Stimulated activated CD8-positive, alpha-beta memory T cell treated with anti-CD3 and anti-CD28 coated beads, Interleukin-12 subunit alpha, Interleukin-12 subunit beta, amount 100 ng/mL, for 4 hours (primary cell): ENCODE results near the gene NDUFB4.
"Not testable (repeated sequence)": the region's sequence is repeated elsewhere in the genome, so short reads cannot be mapped to it uniquely, and the experiment has no call there.

ENCODE experiments used
- DNase-seq: peaks from one replicate; pipeline ENCODE4 v3.0.0-alpha.2; 2020; ENCODE audit warnings: low read depth

NDUFB4 gene

GRCh38 chr3:120637851-120638559, 41.9 kb downstream of the NDUFB4 start:
- DNase-seq = no peak

GRCh38 chr3:120638820-120639219, 42.7 kb downstream of the NDUFB4 start:
- DNase-seq = not testable (repeated sequence)

- no peak for DNase-seq
Measured at GRCh38 chr3:120640231-120640630, 44.1 kb downstream of the NDUFB4 start.

GRCh38 chr3:120641696-120642246, 45.6 kb downstream of the NDUFB4 start:
- no peak for DNase-seq

GRCh38 chr3:120642368-120642948, 46.3 kb downstream of the NDUFB4 start:
- DNase-seq = no peak

GRCh38 chr3:120645083-120645845, 49.1 kb downstream of the NDUFB4 start:
- DNase-seq = no peak

- no peak for DNase-seq
Measured at GRCh38 chr3:120646771-120647432, 50.8 kb downstream of the NDUFB4 start.

GRCh38 chr3:120648290-120648689, 52.2 kb downstream of the NDUFB4 start:
- no peak for DNase-seq

- DNase-seq = no peak
Measured at GRCh38 chr3:120649830-120650233, 53.7 kb downstream of the NDUFB4 start.

- DNase-seq = no peak
Measured at GRCh38 chr3:120650311-120650710, 54.2 kb downstream of the NDUFB4 start.
